HG03565 (cell line): ENCODE results near the gene TMED8.
"Not testable (repeated sequence)": the region's sequence is repeated elsewhere in the genome, so short reads cannot be mapped to it uniquely, and the experiment has no call there.

Experiments
- ATAC-seq: cut with Tn5 transposase; IDR thresholded peaks from one replicate; pipeline ENCODE4 v1.9.1; 2021; ENCODE audit warnings: mild to moderate bottlenecking, moderate library complexity; ENCODE audit not compliant: unreplicated experiment

The TMED8 gene

GRCh38 chr14:77369285-77369684, 7.6 kb downstream of the TMED8 start:
- no peak for ATAC-seq

DNA sequence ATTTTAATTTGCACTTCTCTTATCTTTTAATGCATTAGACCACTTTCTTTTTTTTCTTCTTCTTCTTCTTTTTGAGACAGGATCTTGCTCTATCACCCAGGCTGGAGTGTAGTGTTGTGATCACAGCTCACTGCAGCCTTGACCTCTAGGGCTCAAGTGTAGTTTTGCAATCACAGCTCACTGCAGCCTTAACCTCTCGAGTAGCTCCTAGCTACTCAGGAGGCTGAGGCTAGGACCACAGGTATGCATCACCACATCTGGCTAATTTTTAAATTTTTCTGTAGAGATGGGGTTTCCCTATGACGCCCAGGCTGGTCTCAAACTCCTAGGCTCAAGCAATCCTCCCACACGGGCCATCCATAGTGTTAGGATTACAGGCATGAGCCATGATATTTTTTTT, 12.7 kb downstream of the TMED8 start:
- no peak for ATAC-seq

DNA sequence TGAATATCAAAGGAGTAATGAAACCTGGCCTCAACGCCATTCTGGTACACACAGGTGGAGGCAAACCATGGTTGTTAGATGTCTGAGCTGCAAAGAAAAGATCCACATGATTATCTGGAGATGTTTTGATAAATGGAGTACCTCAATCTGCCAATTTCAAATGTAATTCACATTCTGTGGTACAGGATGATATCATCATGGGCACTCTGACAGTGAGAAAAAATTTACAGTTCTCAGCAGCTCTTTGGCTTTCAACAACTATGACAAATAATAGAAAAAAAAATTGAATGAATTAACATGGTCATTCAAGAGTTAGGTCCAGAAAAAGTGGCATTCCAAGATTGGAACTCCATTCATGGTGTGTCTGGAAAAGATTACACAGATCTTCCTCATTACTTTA, 17.3 kb downstream of the TMED8 start:
- ATAC-seq = no peak

DNA sequence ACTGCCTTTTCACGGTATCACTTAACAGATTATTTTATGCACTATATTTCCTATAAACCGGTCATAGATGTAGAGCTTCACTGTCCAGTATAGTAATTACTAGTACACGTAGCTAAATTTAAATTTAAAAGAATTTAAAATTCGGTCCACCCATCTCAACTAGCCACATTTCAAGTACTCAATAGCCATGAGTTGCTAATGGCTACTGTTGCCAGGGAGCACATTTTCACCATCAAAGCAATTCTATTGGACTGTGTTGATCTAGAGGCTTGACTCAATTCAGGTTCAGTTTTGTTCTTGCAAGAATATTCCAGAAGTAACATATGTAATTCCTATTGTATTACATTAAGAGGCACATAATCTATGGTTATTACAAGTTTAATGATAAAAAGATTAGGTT, 20.0 kb downstream of the TMED8 start:
- no peak for ATAC-seq

DNA sequence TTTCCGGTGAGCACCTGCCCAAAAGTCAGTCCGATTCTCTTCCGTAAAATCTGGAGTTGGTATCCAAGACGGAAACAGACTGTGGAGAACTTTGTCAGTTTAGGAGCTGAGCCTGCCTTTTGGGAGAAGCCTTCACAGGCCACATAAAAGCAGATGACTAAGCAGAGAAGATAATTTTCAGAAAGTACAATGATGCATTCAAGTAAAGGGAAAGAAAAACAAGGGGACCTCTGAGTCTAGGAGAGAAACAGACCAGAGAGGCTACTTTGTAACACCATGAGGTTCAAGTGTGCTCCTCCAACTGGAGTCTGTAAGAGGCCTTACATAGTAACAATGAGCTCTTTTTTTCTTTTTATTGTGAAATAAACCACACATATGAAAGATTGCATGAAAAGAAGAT, 21.1 kb downstream of the TMED8 start:
- ATAC-seq = no peak

DNA sequence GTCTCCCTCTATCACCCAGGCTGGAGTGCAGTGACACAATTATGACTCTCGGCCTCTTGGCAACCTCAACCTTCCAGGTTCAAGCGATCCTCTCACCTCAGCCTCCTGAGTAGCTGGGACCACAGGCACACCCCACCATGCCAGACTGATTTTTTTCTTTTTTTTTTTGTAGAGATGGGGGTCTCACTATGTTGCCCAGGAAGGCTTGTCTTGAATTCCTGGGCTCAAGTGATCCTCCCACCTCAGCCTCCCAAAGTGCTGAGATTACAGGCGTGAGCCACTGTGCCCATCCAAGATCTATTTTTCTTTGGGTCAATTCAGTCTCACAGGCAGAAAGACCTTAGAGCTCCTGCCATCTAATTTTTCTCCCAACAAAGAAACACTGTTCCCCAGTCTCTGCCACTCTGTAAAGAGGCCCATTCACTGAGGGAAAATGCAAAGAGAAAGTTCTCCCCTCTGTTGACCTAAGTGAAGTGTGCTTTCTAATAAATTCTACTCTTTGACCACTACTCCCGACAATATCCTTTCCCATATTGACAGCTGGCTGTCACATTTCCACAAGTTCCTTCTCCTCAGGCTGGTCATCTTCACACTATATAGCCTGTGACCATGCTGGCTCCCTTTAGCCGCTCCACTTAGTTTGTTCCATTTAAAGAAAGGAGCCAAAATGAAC, 23.3 kb downstream of the TMED8 start:
- no peak for ATAC-seq

DNA sequence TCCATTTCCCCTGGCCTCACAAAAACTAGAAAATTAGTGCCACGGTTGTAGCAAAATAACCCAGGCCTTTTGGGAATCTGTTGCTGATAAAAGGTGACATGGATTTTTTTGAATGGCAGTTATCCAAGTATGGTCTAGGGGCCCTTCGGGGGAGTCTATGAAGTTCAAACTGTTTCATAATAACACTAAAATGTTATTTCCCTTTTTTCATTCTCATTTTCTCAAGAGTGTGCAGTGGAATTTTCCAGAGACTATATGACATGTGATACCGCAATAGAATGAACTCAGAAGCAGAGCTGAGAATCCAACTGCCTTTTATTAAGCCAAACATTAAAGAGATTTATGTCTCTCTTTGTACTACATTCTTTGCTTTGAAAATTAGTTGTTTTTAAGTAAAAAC, 29.1 kb downstream of the TMED8 start:
- no peak for ATAC-seq

GRCh38 chr14:77346495-77346894, 30.4 kb downstream of the TMED8 start:
- ATAC-seq = no peak

DNA sequence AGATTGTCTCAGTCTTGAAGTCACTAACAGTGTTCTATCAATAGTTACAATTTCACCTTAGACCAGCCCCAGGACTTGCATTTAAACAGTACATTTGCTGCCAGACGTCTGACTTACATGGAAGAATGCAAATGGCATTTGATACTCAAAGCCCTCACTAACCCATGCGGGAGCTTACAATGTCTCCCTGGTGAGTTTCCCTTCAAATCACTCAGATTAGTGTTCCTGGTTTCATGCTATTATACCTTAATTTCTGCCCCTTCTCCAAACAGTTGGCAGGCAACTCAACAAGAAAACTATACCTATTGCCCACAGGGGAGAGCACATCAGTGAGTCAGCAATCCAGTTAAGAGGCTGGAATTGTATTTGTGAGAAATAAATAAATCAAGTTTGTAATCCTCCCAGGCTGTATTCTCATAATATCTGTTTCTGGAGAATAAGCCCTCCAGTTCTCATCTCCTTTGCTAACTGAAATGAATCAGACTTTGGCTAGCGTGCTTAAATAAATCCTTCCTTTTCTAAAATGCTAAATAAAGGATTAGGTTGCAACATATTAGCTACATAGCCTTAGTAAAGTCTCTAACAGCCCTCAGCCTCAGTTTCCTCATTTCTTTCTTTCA, 32.4 kb downstream of the TMED8 start:
- no peak for ATAC-seq

DNA sequence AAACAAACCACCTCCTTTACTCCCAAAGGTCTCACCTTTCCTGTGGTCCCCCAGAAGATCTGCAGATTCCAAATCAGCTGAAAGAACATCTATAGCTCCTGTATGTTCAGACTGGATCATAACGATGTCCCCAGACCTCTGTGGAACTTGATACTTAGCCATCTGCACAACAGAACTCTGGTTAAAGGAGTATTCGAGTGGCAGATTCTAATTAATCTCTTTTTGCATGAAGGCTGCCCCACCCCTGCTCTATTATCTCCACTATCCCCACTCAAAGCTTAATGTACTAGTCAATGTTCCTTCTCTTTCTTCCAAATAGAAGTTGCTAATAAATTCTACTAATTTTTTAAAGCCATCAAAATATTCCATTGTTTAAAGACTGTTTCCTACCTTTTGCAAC, 33.2 kb downstream of the TMED8 start:
- ATAC-seq = no peak

- ATAC-seq = no peak
Observed at GRCh38 chr14:77342726-77343397, 34.0 kb downstream of the TMED8 start.

DNA sequence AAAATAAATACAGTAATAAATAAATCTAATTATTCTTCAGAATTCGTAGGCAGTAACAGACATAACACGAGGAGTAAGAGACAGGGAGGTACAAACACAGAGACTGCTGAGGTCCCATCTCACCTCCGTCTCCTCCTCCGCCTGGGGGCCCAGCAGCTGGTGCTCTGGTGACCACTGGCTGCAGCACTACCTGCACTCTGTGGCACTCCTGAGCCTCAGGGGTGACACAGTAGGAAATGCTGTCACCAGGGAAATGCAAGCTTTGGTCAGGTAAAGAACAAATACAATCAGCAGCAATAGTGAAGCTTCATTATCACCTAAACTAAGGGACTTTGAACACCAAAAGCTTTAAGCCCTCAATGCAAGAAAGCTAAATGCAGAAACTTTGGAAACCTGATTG, 36.5 kb downstream of the TMED8 start:
- ATAC-seq = no peak

- ATAC-seq = no peak
Observed at GRCh38 chr14:77339407-77339806, 37.5 kb downstream of the TMED8 start.

DNA sequence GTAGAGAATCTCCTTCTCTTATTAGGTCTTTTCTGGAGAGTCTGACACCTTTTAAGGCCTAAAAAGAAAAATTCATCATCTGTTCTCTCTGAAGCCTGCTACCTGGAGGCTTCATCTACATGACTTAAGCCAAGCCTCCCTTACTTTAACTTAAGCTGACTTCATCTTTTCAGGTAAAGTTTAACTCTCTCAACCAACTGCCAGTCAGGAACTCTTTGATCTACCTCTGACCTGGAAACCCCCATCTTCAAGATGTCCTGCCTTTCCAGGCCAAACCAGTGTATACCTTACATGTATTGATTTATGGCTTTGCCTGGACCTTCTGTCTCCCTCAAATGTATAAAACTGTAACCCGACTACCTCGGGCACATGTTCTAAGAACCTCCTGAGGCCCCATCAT, 38.6 kb downstream of the TMED8 start:
- no peak for ATAC-seq

DNA sequence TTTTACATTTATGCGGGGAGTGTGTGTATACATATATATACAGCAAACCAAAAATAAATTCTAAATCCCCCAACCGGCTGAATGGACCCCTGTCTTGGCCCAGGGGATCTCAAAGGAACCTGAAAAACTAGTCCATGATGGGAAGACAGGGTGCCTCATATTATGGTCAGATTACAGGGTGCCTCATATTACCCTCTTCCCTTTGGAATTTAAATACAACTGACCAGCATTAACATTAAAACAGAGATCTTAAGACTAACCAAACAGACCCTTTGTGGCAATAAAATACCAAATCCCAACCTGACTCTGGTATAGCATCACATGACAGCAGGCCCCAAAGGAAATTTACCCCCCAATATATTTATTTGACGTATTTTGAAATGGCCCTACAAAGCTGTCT, 39.0 kb downstream of the TMED8 start:
- no peak for ATAC-seq

DNA sequence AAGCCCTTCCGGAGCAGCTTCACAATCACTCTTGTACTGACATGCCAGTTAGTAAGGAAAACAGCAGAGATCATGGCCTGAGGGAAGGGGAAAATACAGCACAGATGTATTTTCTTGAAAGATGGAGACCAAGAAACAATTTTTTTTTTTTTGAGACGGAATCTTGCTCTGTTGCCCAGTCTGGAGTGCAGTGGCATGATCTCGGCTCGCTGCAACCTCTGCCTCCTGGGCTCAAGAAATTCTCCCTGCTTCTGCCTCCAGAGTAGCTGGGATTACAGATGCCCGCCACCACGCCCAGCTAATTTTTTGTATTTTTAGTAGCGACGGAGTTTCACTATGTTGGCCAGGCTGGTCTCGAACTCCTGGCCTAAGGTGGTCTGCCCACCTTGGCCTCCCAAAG, 39.6 kb downstream of the TMED8 start:
- not testable (repeated sequence) for ATAC-seq

GRCh38 chr14:77335576-77335975, 41.3 kb downstream of the TMED8 start:
- no peak for ATAC-seq

GRCh38 chr14:77329872-77330271, 47.0 kb downstream of the TMED8 start:
- ATAC-seq = no peak

- ATAC-seq = no peak
Observed at GRCh38 chr14:77327111-77327510, 49.8 kb downstream of the TMED8 start.

GRCh38 chr14:77325746-77326094, 51.2 kb downstream of the TMED8 start:
- ATAC-seq = no peak

DNA sequence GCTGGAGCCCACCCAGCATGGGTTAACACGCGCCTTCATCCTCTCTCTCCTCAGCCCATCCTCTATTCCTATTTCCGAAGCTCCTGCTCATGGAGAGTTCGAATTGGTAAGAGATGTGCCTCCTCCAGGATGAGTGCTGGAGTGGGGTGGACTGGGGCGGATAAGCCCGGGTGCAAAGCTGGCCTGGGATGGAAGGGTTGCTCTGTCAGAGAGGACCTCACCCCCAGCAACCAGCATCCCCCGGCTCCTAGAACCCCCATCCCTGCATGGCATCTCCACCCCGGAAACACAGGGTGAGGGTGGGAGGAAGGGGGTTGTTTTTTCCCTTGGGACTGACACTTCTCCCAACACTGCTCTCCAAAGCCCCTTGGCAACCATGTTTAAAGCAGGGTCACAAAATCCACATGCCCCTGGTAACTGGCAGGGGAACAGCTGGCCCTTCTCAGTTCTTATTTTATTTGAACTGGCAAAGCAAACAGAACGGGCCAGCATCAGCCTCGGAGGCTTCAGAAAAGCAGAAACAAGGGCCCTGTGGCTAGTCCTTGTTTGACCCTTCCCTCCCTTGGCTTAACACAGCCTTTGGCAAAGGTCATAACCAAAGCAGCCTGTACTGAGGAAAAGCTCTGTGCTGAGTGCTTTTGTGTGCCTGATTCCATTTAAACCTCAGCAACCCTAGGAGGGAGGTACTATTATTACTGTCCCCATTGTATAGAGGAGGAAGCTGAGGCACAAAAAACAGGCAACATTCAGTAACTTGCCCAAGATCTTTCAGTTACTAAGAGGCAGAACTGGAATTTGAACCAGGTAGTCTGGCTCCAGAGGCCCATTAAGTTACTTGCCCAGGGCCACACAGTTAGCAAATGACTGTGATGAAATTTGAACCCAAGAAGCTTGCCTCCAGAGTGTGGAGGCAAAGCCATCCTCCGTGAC, 51.8 kb downstream of the TMED8 start:
- no peak for ATAC-seq
